Glomerular visceral epithelial cell (primary cell): ENCODE results near the gene KRT14.
"Not testable (repeated sequence)": the region's sequence is repeated elsewhere in the genome, so short reads cannot be mapped to it uniquely, and the experiment has no call there.

Source experiments
- DNase-seq: peaks from one replicate; pipeline ENCODE4 v3.0.0-alpha.2; 2016; ENCODE audit errors: extremely low spot score

The KRT14 gene

DNA sequence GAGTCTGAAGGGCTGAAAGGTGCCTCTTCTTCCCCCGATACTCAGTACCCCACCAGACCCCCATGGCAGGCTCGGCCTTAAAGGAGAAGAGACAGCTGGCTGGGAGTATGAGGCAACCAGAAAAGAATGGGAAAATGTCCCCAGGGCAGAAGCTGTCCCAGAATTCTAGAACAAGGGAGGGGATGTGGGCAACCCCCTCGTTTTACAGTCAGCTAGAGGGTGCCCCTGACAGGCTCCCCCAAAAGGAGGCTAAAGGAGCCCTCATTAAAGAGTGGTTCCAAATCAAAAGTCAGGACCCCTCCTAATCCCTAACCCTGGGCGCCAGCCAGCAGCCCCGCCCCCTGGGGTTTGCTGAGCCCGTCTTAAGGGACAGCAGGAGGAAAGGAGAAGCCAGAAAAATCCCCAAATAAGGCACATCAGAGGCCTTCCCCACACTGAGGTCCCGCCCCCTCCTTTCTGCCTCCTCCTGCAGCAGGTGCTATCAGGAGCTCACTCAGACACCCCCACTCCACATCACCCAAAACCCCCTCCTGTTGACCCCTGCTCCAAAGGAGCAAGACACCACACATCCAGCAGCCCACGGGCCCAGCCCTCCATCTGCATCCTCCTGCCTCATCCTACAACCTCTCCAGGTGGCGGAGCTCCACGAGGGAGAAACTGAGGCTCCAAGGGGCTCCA lies 36.6 kb upstream of the KRT14 start:
- not testable (repeated sequence) for DNase-seq

DNA sequence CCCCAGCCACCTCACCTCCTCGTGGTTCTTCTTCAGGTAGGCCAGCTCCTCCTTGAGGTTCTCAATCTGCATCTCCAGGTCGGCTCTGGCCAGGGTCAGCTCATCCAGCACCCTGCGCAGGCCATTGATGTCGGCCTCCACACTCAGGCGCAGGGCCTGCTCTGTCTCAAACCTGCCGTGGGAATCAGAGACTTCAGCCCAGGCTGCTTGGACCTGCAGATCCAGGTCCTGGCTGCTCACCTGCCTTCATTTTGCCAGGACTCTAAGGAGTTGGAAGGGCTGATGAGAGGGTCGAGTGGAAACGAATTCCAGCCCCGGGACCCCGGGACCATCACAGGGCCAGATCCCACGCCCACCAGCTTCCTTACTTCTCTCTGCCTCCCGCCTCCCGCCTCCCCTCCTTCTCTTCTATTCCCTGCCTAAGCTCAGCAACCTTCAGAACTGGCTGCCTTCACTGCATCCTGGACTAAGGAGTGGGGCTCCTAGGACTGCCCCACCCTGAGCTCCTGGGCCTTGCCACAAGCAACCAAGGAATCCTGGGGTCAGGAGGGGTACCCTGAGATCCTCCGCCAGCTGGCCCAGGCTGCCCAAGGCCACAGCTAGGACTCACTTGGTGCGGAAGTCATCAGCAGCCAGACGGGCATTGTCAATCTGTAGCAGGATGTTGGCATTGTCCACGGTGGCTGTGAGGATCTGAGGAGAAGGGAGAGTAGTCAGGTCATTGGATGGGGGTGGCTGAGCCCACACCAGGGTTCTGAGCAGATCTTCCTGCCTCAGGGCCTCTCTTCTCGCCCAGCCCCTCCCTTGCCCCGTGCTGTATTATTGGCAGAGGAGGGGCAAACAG lies 35.9 kb upstream of the KRT14 start:
- not testable (repeated sequence) for DNase-seq

DNA sequence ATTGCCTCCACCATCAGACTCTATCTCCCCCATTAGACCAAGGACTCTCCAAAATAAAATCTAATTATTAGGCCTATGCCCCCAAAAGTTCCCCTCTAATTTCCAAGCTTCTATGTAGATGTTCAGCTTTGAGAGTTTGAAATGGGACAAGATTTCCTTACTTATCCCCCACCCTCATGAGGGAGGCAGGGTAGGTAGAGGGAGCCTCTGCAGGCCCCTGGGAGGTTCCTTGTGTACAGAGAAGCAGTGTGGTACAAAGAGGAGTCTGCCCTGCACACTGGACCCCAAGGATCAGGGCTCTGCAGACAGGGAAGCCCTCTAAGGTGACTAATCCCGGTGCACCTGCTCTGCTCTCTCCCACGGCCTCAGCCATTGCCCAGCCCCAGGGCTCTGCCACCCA lies 35.2 kb upstream of the KRT14 start:
- DNase-seq: no peak

DNA sequence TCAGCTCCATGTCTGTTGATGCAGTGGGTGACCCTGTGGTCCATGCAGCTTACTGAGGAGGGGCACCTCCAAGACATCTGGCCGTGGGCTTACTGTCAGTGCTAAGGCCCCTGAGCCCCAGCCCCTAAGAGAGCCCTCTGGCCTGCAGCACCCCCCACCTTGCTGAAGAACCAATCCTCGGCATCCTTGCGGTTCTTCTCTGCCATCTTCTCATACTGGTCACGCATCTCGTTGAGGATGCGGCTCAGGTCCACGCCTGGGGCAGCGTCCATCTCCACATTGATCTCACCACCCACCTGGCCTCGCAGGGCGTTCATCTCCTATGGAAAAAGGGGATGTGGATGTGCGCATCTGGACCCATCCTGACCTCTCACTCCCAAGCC lies 34.7 kb upstream of the KRT14 start:
- not testable (repeated sequence) for DNase-seq

DNA sequence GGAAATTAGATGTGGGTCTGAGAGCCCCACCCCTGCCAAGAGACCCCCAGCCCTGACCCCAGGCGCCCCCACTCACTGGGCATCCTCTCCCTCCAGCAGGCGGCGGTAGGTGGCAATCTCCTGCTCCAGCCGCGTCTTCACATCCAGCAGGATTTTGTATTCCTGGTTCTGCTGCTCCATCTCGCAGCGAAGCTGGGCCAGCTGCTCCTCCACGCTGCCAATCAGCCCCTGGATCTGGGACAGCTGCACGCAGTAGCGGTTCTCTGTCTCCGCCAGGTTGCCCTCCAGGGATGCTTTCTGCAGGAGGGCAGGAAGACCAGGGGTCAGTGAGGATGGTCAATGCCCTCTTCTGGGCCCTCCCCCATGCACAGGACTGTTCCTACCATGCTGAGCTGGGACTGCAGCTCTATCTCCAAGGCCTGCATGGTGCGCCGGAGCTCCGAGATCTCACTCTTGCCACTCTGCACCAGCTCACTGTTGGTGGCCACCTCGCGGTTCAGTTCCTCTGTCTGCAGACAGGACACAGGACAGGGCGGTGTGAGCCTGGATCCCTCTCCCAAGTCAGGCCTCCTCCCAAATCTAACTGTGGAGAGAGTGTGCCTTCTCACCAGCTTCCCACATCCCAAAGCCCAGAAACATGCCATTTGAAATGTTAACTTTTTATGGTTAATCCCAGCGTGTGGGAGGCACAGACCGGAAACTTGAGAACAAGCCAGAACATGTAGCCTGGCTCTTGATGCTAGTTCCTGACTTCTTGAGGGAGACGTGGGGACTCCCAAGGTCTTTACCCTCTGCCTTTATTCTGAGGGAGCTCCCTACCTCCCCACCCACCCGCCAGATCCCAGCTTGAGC lies 34.1 kb upstream of the KRT14 start:
- DNase-seq: no peak

DNA sequence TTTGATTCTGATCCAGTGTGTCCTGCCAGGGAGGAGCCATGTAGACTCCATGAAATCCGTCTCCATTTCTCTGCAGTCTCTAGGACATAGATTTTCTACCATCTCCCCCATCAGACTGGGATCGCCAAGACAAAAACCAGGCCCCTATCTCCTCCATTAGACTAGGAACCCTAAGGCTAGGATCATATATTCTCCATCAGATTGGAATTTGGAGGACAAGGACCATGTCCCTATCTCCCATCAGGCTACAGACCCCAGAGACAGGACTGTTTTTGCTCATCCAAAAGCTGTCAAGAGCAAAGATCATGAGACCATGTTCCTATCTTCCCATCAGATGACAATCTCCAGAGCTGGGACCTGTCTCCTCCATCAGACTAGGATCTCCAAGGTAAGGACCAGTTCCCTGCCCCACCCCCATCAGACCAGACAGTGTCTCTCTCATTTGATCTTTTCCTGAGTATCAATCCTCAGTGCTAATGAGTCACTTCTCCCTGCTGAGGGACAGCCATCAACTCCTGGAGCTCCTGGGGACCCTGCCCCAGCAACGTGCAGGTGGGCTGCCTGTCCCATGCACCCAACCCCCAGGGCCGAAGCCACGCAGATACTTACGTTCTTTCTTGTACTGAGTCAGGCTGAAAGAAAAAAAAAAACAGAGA lies 33.4 kb upstream of the KRT14 start:
- not testable (repeated sequence) for DNase-seq

DNA sequence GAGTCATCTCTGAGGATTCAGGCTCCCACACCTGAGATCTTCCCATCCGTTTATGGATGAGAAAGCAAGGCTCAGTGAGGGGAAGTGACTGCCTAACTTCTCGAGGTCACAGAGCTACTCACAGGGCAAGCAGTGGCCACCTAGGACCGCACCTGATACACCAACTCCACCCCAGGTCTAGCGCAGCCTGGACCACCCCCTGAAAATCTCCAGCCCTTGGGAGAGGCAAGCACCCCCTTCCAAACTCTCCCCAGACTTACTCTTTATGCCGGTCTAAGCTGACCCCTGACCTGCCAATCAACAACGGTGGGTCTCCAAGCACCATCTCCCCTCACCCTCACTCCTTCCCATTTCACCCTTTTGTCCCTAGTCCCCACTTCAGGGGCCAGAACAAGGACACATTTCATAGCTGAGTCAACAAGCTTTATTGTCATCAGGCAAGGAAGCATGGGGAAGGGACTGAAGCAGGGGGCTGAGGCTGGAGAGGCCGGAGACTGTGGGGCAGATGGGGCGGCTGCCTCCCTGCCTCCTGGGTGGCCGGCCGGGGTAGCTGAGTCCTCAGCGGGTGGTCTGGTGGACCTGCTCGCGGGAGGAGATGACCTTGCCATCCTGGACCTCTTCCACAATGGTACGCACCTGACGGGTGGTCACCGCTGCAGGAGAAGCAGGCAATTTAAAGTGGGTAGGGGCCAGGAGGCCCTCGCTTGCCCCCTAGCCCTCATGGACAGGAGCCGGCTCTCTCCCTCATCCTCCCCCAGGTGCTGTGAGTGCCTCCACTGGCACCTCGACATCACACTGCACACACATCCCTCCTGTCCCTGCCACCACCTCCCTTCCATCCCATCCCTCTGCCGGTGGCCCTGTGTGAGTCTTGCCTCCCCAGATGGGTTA lies 32.6 kb upstream of the KRT14 start:
- no peak for DNase-seq

DNA sequence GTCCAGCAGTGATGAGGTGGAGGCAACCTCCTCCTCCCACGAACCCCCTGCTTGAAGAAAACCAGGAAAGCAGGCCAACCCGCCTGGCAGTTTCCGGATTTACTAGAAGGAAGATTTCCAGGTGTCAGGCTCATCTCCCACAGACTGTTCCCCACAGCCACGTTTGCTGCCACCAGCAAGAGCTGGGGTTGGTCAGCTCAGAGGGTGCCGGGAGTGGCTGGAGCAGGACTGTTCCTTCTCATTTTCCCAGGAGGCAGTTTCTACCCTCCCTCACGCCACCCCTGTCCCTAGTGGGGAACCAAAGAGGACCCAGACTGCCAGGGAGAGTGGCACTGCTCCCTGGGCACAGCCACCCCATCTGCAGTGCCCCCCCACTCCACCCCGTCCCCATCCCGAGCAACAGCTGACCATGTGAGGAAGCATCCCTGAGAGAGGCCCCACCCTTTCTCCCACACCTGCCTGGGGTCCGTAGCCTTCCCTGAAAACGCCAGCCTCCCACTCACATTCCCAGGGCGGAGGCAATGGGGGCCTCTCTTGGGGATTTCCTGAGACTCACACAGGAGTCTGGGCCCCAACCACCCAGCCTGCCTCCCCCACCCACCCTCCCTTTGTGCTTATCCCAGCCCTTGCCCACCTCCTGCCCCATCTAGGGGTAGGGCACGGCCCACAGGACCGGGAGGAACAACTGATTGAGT lies 31.8 kb upstream of the KRT14 start:
- DNase-seq: no peak

DNA sequence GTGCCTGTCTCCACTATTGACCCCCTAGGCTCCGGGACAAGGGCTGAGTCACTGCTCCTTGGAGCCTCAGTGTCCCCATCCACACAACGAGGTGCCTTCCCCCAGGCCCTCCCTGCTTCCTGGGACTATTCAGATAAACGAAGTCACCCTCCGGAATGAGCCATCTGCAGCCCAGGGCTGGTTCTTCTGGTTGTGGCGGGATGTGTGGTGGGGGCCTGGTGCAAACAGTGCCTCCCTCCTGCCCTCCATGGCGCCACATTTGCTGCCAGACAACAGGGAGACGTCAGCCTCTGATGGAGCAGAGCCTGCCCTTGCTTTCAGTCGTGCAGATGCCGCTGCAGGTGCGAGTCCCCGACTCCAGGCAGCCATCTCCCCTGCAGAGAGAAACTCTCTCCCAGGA lies 31.0 kb upstream of the KRT14 start:
- no peak for DNase-seq

DNA sequence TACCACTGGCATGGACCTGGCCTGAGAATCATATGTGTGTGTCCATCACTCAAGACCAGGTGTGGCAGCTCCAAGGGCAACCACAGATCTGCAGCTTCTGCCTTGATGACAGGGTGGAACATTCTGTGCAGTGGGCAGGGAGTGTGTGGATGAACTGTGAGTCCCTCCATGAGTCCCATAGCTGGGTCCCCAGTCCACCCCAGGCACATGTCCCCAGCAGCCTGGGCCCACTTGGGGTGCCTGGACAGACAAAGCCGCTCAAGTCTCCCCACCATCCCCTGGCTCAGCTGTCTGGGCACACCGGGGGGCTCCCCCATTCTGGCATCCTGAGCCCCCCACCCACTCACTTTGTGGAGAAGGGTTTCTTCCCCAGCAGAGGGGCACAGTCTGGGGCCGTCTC lies 30.4 kb upstream of the KRT14 start:
- no peak for DNase-seq

DNA sequence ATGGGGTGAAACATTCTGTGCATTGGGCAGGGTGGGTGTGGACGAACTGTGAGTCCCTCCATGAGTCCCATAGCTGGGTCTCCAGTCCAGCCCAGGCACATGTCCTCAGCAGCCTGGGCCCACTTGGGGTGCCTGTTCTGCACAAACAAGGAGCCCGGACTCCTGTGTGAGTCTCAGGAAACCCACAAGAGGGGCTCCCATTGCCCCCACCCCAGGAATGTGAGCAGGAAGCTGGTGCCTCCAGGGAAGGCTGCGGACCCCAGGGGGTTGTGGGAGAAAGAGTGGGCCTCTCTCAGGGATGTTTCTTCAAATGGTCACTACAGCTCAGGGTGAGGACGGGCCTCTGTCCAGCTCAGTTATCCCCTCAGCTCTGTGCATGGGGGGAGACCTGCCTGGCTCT lies 29.8 kb upstream of the KRT14 start:
- not testable (repeated sequence) for DNase-seq

DNA sequence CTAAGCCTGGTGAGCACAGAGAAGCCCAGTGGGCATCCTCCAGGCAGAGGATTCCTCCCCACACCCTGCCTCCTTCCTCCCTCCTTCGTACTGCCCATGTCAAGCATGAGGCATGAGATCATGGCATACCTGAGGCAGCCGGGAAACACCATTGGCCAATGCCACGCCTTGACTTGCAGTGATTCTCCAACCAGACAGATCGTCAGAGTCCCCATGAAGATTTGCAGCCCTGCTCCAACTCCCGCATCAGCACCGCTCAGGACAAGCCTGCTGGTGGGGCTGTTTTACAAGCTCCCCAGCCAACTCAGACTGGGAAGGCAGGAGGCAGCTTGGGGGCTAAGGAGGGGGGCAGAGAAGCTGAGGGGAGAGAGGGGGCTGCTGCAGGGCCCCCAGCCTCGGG lies 28.8 kb upstream of the KRT14 start:
- DNase-seq: peak; percentile 16

DNA sequence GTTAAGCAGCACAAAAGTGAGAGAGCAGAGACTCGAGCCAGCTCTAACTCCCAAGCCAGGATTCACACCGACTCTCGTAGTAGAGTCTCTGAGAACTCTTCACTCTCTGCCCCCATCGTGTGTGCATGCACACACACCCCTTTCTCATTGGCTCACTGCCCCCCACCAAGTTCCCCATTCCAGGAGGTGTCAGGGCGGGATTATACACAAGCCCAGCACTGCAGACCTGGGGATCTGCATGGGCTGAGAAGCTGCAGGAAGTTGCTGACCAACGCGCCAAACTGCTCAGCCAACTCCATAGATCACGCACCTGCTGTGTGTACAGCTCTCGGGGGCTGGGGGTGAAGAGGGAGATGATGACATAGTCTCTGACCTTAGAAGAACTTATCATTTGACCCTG lies 28.1 kb upstream of the KRT14 start:
- not testable (repeated sequence) for DNase-seq

DNA sequence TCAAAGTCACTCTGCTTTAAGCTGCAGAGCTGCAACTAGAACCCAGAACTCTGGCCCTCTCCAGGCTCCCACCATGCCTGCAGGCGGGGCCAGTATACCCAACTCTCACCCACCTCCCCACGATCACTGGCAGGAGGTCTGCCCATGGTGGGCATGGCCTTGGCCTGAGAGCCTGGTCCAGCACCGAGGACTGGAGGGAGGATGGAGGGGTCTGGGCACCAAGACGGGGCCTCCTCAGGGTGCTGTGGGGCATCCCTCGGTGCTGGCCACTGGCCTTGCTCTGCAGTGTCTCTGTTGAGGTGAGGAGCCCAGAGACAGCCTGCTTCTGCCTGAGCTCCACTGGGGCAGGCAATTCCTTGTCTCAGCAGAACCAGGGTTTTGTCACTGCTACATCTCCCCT lies 27.4 kb upstream of the KRT14 start:
- no peak for DNase-seq

DNA sequence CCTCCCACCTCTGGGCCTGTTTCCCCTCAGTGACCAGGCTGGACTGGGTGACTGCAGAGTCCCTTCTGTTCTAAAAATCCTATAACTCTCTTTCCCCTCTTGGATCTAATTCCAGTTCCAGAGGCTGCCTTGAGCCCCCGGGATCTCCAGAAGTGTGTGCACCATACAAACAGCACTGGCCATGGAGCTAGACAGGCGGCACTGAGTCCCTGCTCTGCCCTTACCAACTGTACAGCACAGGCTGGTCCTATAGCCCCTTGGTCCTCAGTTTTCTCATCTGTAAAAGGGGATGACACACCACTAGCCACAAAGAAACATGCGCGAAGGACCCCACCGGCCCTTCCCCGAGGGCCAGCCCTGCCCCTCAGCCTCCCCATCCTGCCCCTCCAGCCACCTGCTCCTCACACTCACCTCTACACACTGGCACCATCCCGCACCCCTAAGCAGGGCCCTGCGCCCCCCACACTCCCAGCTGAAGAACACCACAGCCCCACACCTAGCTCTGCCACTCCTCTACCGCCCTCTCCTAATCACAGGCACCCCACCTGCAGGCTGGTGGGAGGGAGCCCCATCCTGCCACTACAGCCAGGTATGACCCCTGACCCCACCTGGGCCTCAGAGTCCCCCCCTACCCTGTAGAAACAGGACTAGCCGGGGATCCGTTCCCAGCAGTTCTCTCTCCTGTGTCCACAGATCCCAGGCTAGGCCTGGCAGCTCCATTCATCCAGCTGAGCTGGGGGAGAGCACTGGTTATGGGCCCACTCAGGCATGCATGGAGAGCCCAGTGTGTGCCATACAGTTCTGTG lies 26.8 kb upstream of the KRT14 start:
- no peak for DNase-seq

DNA sequence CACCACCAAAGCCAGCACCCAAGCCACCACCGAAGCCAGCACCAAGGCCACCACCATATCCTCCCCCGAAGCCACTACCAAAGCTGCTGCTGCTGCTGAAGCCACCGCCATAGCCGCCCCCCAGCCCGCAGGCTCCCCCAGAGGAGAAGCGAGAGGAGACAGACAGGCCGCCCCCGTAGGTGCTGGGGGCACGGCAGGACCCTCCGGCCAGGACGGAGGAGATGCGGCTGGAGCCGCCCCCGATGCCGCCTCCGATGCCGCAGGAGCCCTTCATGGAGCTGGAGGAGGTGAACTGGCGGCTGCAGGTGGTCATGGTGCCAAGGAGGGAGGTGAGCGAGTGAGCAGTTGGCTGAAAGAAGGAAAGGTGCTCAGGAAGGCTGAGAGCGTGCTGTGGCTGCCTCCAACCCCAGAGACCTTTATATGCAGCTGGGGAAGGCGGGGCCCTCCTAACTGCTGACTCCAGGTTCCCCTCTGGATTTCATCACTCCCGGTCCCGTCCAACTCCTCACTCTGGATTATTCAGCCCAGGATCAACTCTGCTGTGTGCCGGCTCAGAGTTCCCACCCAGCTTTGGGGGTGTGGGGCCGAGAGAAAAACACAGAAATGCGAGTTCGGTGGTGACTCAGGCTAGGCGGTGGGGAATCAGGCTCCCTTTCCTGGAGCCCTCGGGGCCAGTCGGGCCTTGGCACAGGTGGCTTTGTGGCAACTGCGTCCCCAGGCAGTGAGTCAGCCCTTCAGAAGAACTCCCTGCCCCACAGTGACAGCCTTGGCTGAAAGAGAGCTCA lies 25.9 kb upstream of the KRT14 start, which contains the start of gene KRT16:
TSS of gene KRT16 (minus strand) at position 392 of the 785 bp plus-strand sequence. CDS start at position 313, 79 bp downstream.
- DNase-seq: peak; percentile 20

DNA sequence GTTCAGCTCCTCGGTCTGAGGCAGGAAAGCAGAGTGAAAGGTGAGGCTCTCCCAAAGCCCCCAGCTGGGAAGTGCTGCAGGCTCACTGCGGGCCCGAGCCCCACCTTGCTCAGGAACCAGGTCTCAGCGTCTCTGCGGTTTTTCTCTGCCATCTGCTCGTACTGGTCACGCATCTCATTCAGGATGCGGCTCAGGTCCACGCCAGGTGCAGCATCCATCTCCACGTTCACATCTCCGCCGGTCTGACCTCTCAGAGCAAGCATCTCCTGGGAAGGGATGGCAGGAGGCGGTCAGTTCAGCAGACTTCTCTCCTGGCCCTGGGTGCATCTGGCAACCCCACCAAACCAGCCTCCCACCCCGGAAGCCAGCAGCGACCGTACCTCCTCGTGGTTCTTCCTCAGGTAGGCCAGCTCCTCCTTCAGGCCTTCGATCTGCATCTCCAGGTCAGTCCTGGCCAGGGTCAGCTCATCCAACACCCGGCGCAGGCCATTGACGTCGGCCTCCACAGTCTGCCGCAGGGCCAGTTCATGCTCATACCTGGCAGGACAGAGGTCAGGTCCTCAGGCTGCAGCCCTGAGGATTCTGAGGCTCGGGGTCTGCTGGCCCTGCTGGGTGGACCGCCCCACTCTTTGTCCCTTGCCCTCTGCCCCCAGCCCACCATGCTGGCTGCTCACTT lies 24.4 kb upstream of the KRT14 start:
- no peak for DNase-seq

DNA sequence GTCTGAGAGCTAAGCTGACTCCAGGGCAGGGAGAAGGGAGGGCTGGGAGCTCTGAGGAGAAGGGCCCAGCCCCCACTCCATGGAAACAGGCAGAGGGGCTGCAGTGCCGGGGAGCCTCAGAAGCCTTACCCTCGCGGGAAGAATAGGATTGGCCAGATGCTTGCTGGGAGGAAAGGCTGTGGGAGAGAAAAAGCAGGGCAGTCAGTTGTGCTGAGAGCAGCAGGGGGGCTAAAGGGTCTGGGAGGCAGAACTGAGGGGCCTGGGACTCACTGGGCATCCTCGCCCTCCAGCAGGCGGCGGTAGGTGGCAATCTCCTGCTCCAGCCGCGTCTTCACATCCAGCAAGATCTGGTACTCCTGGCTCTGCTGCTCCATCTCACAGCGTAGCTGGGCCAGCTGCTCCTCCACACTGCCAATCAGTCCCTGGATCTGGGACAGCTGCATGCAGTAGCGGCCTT lies 23.4 kb upstream of the KRT14 start:
- DNase-seq: not testable (repeated sequence)
